GM19043 (cell line): ENCODE data around the gene TTC9C.
"Not testable (repeated sequence)": the region's sequence is repeated elsewhere in the genome, so short reads cannot be mapped to it uniquely, and the experiment has no call there.

Source experiments
- ATAC-seq: cut with Tn5 transposase; IDR thresholded peaks from one replicate; pipeline ENCODE4 v1.9.1; 2021; ENCODE audit warnings: low read depth; ENCODE audit not compliant: unreplicated experiment

Gene TTC9C

GRCh38 chr11:62709247-62710000 lies 18.9 kb upstream of the TTC9C start:
- peak; percentile 70 for ATAC-seq

- ATAC-seq: no peak
Measured at GRCh38 chr11:62710001-62710345, 18.3 kb upstream of the TTC9C start.

- no peak for ATAC-seq
Measured at GRCh38 chr11:62712276-62712812, 15.9 kb upstream of the TTC9C start.

GRCh38 chr11:62712861-62713260 lies 15.4 kb upstream of the TTC9C start:
- ATAC-seq: no peak

- no peak for ATAC-seq
Measured at GRCh38 chr11:62713343-62713742, 14.9 kb upstream of the TTC9C start.

- ATAC-seq: no peak
Measured at GRCh38 chr11:62715150-62716130, 12.8 kb upstream of the TTC9C start.

- no peak for ATAC-seq
Measured at GRCh38 chr11:62716206-62716605, 12.1 kb upstream of the TTC9C start.

- ATAC-seq: no peak
Measured at GRCh38 chr11:62716816-62717215, 11.5 kb upstream of the TTC9C start.

GRCh38 chr11:62719302-62719978 lies 8.8 kb upstream of the TTC9C start:
- no peak for ATAC-seq

GRCh38 chr11:62721994-62722393 lies 6.3 kb upstream of the TTC9C start:
- no peak for ATAC-seq

- no peak for ATAC-seq
Measured at GRCh38 chr11:62724171-62724570, 4.1 kb upstream of the TTC9C start.

GRCh38 chr11:62725646-62726045 lies 2.6 kb upstream of the TTC9C start:
- ATAC-seq: no peak

- no peak for ATAC-seq
Measured at GRCh38 chr11:62726156-62726914, 2.0 kb upstream of the TTC9C start.

GRCh38 chr11:62726915-62727164 lies 1.4 kb upstream of the TTC9C start:
- no peak for ATAC-seq

- peak; percentile 64 for ATAC-seq
Measured at GRCh38 chr11:62727165-62727871, 968 bp upstream of the TTC9C start, which contains the start of gene HNRNPUL2. Gene HNRNPUL2, minus strand, starts transcription at chr11:62727457. Its CDS starts 301 bp downstream, at chr11:62727156.

- ATAC-seq: peak; percentile 40
Measured at GRCh38 chr11:62727872-62728170, 465 bp upstream of the TTC9C start.

GRCh38 chr11:62730076-62730475 lies 1.8 kb downstream of the TTC9C start:
- not testable (repeated sequence) for ATAC-seq

GRCh38 chr11:62732830-62733229 lies 4.5 kb downstream of the TTC9C start:
- ATAC-seq: no peak

- no peak for ATAC-seq
Measured at GRCh38 chr11:62737196-62737595, 8.9 kb downstream of the TTC9C start.
